NCI-H187 (cell line): ENCODE results near the gene SOX5.
"Not testable (repeated sequence)": the region's sequence is repeated elsewhere in the genome, so short reads cannot be mapped to it uniquely, and the experiment has no call there.

Source experiments
- DNase-seq, 2 experiments: peaks; one replicate each; lab custom pipeline; 2025; lab: John Stamatoyannopoulos, UW

SOX5 gene

DNA sequence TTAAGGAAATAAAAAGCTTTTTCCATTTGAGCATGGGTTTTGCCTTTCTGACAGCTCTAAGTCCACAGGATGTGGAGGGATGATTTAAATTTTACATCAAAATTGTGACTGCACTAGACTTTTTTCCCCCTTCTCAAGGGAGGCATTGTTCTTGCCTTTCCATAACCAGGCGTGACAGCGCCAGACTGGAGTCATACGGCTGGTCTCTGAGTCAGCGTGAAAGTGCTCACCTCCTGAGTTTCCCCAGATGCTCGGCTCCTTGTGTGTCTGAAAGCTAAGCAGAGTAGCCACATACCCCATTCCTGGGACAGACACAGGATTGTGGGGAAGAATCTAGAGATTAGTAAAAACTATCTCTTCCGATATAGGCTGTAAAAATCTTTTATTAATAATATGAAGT, 43.1 kb downstream of the SOX5 start:
- DNase-seq: no peak

DNA sequence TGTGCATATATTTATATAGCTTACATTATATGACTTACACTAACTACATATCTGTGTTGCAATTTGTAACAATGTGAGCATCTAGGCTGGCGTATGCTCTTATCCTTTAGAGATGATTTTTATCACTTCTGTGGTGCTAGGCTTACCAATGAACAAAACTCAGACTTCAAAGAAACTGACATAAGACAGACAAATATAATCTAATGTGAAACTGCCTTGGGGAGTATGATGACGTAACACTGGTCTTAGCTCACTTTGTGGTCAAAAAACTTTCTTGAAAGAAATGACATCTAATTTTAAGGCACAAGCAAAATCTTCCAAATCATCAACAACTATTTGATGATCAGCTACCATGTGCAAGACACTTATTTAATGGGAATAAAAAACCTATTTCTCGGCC, 50.0 kb downstream of the SOX5 start:
- no peak for DNase-seq

DNA sequence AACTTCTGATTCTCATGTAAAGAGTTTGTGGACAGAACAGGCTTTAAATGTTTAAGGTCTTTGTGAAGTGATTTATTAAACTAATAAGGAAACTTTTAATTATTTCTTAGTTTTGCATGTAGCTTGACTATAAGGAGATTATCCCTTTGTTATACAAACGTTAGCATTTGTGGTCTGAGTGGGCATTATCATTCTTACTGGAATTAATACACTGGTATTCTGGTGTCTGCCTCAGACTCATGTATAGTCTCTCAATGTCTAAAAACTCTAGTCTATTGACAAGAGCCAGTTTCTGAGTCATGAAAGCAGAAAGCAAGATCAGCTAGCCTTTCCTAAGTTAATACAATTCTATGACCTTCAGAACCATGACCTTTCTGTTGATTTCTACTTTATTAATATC, 51.3 kb downstream of the SOX5 start:
- DNase-seq: no peak

DNA sequence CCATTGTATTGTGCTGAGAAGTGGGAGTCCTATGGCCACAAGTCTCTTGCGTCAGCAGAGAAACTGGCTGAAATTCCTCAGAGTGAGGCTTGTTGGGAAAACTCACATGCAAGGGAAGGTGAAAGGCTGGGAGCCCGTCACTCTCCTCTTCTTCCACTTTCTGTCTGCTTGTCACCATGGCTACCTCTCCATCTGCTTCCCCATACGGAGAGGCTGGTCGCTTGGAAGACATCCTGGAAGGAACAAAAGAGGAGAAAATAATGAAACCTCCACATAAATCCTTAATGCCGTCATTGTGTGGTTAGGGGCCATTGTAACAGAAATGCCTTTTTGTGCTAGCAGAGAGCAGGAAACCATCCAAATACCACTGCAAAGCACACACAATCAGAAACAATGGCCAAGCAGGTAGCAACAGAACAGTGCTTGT, 53.7 kb downstream of the SOX5 start:
- peak in 1 of 2 experiments; percentile 3 for DNase-seq

DNA sequence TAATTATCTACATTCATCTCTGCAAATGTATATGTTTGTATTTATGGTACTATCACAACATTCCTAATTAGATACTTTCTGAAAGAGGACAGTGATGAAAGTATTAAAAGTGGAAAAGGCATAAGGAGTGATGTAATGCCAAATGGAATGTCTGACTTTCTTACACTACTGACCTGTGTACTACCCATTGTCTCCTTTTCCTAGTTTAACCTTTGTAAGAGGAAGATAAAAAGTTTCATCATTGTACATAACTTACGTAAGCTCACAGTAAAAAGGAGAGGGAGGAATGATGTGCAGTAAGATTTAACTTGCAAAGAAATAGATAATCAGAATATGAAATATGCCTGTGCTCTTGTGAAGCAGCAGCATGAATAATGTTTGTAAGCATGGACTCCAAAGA, 55.9 kb downstream of the SOX5 start:
- DNase-seq: no peak

DNA sequence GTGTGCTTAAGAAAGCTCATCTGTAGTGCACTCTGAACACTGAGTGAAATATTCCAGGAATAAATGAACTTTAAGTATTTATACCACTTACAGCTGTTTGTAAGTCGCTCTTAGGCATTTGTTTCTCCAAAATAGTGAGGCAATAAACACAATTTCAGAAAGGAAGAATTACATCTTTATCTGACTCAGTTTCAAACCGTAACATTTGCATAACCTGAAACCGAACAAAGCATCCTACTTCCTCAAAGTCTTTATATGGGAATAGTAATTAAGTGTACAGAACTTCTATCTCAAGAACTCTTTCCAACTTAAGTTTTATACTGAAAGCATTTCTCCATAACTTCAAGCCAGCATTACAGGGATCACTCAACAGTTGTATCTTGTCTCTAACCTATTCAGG, 58.4 kb downstream of the SOX5 start:
- DNase-seq: no peak

DNA sequence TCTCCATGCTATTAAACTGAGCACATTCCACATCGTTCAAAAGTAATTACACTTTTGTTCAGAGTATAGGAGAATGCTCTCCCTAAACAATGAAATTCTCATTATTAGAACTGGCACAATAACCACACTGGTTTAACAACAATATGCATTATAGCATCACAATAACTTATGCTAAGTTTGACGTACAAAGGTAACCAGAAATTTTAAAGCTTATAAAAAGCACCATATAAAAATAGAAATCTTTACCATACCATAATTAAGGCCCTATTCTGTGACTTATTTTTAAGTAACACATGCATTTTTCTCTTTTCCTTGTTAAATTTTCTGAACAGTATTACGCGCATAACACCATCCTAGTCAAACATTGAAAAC, 60.4 kb downstream of the SOX5 start:
- DNase-seq: no peak

DNA sequence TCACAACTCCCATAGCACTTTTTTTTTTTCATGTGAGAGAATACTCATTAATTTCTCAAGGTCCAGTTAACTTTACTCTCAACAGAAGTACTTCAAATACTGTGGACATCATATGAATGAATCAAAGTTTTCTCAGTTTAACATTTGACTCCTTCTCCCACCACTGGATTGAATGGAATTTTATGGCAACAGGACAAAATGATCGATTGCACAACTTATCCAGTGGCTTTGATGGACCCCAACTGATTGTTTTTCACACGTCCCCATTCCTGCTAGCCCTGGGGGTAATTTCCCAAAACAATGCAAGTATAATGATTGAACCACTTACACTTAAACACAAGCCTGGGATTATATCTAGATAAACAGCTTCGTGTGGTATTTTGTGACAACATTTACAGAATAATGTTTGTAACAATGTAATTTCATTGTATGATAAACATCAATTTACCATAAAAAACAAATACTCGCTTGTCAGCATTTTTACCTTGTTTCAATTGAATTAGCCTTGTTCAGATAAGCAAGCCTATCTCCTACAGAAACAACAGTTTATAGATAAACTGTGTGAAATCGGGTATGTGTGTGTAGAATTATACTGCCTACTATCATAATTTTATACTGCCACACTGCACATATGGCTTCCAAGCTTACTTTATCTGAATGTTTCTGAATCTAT, 60.9 kb downstream of the SOX5 start:
- no peak for DNase-seq

DNA sequence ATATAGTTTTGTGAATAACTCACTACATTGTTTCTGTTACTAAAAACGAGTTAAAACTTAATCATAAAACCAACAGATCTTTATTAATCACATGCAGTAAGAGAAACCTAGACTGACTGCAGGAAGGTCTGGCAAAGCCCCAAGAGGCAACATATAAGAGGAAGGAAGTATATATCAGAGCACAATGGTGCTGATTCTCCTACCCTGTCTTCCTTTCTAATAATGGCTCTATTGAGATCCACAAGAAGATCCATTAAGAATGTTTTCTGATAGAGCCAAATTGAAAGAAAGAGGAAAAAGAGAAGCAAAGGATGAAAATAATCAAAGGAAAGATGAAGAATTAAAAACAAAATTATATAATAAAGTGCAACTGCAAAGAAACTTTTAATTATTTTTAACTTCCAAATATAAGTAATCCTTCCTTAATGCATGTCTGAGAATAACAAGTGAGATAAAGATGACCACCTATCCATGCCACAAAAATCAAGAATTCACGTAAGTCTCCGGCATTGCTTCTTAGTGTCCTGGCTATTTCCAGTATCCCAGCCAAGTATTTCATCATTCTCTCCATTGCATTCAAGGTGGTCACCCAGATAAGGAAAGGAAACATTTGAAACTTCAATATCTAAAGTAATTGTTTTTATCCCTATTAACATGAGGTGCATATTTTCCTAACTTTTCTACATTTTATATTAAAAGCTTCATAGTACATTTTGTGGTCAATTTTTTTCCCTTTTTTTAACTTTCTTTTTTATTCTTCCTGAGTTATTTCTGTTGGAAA, 62.2 kb downstream of the SOX5 start:
- DNase-seq: no peak

DNA sequence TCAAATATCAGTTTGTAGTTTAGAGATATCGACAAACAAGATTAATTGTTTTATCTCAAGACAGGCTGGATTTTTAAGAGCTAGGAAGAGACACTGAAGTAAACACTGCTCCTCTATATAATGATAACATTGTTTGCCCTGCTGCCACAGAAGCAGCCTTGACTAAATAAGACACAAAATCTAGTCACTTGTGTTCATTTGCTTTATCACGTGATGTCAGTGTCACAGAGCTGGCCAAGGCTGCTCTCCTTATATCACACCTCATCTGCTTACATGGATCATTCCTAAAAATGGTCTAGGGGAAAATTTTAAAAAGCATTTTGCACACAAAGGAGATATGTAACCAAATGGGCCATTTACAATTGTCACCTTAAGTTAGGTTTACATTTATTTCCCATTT, 64.1 kb downstream of the SOX5 start:
- no peak for DNase-seq

DNA sequence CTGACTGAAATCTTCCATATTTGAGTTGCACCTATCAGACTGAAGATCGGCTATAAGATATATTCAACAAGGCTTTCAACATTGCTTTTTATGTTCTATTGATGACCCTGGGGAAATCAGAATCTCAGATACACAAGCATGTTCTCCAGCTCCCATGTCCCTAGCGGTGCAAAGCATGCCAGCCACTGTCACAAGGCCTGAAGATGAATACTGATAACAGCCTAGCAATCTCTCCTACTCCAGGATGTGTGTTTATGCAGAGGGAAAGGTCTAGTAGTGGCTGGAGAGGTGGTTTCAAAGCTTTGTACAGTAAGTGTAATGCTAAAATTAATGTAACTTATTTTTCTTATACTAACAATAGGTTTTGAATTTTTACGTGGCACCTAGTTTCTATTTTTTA, 64.6 kb downstream of the SOX5 start:
- no peak for DNase-seq

DNA sequence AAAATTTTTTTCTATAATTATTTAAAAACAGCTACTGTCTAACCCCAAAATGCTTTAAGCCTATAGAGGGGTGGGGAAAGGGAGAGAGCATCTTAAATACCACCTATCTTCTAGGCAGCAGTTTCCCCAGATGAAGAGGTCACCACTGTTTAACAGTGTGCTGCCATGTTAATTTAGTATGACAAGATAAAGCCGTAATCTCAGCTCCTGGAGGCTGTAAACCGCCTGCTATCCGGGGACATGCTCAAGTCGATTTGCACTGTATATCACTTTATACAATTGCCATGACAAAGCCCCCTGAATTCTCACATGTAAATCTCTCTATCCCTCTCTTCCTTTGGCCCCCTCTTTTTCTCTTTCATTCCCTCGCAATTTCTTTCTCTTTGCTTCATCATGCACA, 68.5 kb downstream of the SOX5 start:
- DNase-seq: no peak

DNA sequence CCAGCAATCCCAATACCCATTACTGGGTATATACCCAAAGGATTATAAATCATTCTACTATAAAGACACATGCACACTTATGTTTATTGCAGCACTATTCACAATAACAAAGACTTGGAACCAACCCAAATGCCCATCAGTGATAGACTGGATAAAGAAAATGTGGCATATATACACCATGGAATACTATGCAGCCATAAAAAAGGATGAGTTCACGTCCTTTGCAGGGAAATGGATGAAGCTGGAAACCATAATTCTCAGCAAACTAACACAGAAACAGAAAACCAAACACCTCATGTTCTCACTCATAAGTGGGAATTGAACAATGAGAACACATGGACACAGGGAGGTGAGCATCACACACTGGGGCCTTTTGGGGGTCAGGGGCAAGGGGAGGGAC, 72.9 kb downstream of the SOX5 start:
- DNase-seq: not testable (repeated sequence)

DNA sequence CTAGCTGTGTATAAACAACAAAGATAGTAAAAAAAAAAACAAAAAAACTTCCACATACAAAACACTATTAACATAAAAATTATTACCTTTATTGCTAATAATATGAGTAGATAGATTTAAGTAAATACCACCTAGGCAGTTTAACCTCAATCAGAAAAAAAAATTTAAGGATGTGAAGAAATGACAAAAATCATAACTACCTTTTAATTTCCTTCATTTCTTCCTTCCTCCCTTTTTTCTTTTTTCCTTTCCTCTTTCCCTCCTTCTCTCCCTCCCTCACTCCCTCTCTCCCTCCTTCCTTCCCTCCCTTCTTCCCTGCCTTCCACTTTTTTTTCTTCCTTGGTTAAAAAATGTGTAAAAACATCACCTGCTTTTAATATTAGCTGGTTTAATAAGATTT, 81.7 kb downstream of the SOX5 start:
- no peak for DNase-seq

DNA sequence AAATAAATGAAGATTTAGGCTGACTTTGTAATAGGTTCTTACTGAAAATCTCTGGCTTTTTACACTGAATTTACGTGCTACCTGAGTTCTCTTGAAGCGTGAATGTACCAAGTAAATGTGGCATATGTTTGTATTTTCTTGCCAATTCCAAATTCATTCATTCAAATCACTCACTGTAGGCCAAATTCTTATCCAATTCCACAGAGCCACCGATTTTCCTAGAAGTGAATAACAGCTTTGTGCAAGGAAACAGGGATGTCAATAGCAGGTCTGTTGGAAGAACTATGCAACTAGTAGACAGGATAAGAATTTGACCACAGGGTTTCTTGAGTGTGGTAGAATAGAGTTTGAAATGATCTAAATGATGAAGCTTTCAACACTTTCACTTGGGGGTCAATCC, 86.8 kb downstream of the SOX5 start:
- no peak for DNase-seq

DNA sequence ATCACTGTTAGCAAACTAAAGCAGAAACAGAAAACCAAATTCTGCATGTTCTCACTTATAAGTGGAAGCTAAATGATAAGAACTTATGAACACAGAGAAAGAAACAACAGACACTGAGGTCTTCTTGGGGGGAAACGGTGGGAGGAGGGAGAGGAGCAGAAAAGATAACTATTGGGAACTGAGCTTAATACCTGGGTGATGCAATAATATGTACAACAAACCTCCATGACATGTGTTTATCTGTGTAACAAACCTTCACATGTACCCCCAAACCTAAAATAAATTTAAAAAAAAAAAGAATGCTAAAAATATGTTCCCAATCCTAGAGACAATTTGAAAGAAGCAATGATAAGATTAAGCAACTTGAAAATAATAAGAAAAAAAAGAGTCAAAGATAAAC, 89.5 kb downstream of the SOX5 start:
- no peak for DNase-seq

DNA sequence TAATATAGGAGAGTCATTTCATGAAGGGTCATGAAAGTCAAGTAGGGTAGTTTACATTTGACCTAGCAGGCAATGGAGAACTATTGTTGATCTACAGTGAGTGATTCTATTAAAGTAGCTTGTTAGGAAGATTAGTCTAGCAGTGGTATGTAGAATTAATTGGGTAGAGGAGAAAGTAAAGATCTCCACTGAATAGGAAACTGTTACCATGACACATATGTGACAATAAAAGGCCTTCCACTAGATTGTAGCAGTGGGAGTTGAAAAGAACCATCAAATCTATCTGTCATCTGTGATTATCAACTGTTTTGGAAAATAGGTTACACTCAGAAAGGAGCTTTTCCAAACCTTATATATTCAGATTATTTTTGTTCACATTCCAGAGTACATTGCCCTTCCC, 92.3 kb downstream of the SOX5 start:
- DNase-seq: no peak

DNA sequence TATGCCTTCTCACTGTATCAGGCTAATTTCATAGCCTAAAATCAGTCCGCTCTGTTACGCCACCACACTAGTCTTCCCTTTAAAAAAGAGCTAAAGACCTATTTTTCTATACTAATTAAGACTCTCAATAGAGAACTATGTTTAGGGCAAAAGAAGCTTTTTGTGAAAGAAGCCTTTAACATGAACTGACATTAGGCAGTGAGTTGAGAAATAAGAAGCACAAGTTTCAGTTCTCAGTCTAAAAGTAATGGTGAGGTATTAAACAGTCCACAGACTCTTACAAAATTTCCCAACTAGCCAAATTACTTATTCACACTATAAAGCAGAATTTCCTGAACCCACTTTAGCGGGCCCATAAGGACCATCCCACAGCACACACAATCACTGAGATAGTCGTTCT, 93.7 kb downstream of the SOX5 start:
- DNase-seq: no peak

DNA sequence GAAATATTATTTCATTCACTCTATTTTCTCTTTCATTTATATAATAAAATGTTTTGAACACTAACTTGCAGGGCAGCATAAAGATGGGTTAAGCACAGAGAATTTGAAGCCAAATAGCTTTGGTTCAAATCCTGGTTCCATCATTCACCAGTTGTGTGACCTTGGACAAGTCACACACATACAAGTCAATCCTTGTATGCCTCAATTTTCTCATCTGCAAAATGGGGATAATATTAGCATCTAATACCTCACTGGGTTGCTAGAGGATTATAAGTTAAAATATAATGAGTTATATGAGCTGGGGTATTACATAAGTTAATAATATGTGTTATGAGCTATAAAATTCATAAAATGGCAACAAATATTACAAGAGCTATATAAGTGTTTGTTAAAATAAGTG, 94.9 kb downstream of the SOX5 start:
- no peak for DNase-seq

DNA sequence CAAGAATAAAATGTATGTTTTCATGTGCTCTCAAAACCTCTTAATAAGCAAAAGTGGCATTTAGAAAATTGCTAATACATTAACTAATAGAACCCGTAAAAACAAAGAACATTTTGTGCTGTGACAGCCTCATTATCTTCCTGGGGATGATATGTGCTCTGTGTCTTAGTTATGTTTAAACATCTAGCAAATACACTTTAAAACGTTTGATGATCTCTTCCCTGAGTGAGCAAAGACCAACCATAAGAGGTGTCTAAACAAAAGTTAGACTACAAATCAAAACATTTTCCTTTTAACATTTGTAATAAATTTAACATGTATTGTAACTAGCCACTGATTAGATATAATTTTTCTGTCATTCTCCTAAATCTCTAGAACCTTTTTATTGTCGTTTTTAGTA, 95.8 kb downstream of the SOX5 start:
- DNase-seq: no peak

DNA sequence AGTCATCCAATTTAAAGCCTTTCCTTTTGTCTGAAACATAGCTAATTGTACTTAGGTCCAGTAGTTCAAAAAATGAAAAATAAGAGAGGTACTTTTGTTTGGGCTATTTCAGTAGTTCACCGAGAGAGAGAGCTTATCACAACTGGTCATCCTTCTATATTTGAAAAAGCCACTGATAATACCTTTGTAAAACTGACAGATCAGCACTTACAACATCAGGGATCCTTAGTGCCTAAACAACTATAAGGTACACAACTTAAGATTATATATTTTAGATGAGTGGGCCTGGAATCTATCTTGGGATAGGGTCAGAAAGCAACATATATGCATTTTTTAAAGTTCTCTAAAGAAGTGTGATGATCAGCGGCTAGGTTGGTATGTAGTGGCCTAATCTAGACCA, 97.9 kb downstream of the SOX5 start:
- no peak for DNase-seq

DNA sequence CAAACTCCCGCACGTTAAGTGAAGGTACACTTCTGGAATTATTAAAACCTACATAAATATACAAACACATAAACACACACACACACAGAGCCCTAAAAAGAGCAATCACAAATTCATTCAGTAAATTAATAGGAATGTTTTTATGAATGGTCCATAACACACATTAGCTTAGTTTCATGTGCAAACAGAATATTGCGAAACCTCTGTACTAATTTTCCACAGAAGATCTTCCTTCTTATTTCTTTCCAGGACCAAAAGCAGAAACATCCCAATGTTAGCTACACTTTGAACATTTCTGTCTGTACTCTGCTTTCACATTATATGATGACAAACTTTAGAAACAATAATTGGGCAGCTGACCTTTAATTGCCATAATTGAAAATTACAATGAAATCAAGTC, 101.6 kb downstream of the SOX5 start:
- no peak for DNase-seq

DNA sequence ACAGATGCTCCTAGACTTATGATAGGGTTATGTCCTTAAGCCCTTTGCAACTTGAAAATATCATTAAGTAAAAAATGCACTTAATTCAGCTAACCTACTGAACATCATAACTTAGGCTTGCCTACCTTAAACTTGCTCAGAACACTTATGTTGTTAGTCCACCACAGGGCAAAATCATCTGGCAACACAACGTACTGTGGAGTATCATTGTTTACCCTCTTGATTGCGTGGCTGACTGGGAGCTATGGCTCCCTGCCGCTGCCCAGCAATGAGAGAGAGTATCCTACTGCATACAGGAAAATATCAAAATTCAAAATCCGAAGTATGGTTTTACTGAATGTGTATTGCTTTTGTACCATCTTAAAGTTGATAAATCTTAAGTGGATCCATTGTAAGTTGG, 105.5 kb downstream of the SOX5 start:
- DNase-seq: no peak

DNA sequence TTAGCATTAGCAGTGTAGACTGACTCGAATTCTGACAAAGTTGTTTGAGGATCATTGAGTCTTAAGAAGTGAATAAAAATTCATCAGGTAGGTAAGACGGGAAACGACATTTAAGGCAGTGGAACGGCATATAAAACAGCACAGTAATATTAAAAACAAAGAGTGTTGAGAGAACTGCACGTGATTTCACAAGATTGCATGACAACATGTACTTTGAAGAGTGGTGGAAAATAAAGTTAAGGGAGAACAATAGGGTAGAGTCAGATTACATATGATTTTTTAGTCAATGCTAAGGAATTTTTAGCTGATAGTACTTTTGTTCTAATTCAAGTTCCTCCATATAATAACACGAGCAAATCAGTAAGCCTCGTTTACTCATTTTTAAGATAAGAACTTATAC, 115.4 kb downstream of the SOX5 start:
- DNase-seq: no peak
